Sciatic nerve (tissue), 2 donors: ENCODE data around the gene IMMP2L. TPM values are rescaled to one million over a fixed set of nuclear protein-coding genes. Genes with fewer than 3 reads are reported as not detected.
"Not testable (repeated sequence)": the region's sequence is repeated elsewhere in the genome, so short reads cannot be mapped to it uniquely, and the experiment has no call there.

Source experiments
- ATAC-seq: fragments of 200-7000 bp; cut with Tn5 transposase; one replicate; pipeline ENCODE4 v1.9.1; 2020; ENCODE audit warnings: mild to moderate bottlenecking, moderate library complexity
- DNase-seq: peaks from one replicate; pipeline ENCODE4 v3.0.0-alpha.2; 2020; ENCODE audit warnings: low spot score
- intact Hi-C: fragments of 100-400 bp; cut with DNase I; formaldehyde crosslinking; loops from one replicate; pipeline ENCODE4 v1.14.2; 2022
- total RNA-seq: library from RNA; stranded (reverse); fragmentation: NEBNext Ultra II Directional; extraction: Animal tissue kit (Norgen Biotek cat#: 25700); gene quantifications from one replicate; pipeline ENCODE4 v1.2.1, GENCODE V29; 2021
- donor health status: DM: no; HTN: no; CAD: no.
- donor health status: DM: no; HTN: no; CAD: no.

Gene IMMP2L
- total RNA-seq, 1 donor from 2014 or later: 33.6 TPM

GRCh38 chr7:111081546-111082267 lies 480.6 kb downstream of the IMMP2L start:
- intact Hi-C loops: no loop called here
- no peak for DNase-seq
- no peak for ATAC-seq

GRCh38 chr7:111080495-111081105 lies 481.7 kb downstream of the IMMP2L start:
- ATAC-seq (no peak), DNase-seq (no peak)
- intact Hi-C loops: no loop called here

- no peak for ATAC-seq
- DNase-seq: no peak
- intact Hi-C loops: no loop called here
Observed at GRCh38 chr7:111077001-111077400, 485.3 kb downstream of the IMMP2L start.

- DNase-seq (no peak), ATAC-seq (no peak)
- intact Hi-C loops: no loop called here
Observed at GRCh38 chr7:111076205-111076604, 486.1 kb downstream of the IMMP2L start.

GRCh38 chr7:111075498-111075897 lies 486.8 kb downstream of the IMMP2L start:
- ATAC-seq (no peak), DNase-seq (no peak)
- intact Hi-C loops: no loop called here

GRCh38 chr7:111074748-111075146 lies 487.5 kb downstream of the IMMP2L start:
- DNase-seq (no peak), ATAC-seq (no peak)
- intact Hi-C loops: no loop called here

GRCh38 chr7:111074071-111074747 lies 488.1 kb downstream of the IMMP2L start:
- DNase-seq (no peak), ATAC-seq (no peak)
- intact Hi-C loops: no loop called here

- intact Hi-C loops, ATAC-seq, DNase-seq: not testable (repeated sequence)
Observed at GRCh38 chr7:111072658-111073057, 489.6 kb downstream of the IMMP2L start.

GRCh38 chr7:111071556-111071955 lies 490.7 kb downstream of the IMMP2L start:
- DNase-seq (no peak), ATAC-seq (no peak)
- intact Hi-C loops: no loop called here

GRCh38 chr7:111068618-111069017 lies 493.7 kb downstream of the IMMP2L start:
- intact Hi-C loops: no loop called here
- no peak for ATAC-seq

GRCh38 chr7:111067682-111068081 lies 494.6 kb downstream of the IMMP2L start:
- intact Hi-C loops: no loop called here
- no peak for ATAC-seq
- DNase-seq: no peak

More at GRCh38 chr7:111068618-111069017, 493.7 kb downstream of the IMMP2L start:
- no peak for DNase-seq

GRCh38 chr7:111067251-111067650 lies 495.0 kb downstream of the IMMP2L start:
- intact Hi-C loops: no loop called here
- ATAC-seq (no peak), DNase-seq (no peak)

- DNase-seq (no peak), ATAC-seq (no peak)
- intact Hi-C loops: no loop called here
Observed at GRCh38 chr7:111063166-111063565, 499.1 kb downstream of the IMMP2L start.

GRCh38 chr7:111059833-111060232 lies 502.5 kb downstream of the IMMP2L start:
- intact Hi-C loops: no loop called here
- ATAC-seq: no peak
- no peak for DNase-seq

GRCh38 chr7:111057066-111057465 lies 505.2 kb downstream of the IMMP2L start:
- ATAC-seq: no peak

GRCh38 chr7:111056371-111056770 lies 505.9 kb downstream of the IMMP2L start:
- no peak for ATAC-seq
- no peak for DNase-seq
- intact Hi-C loops: no loop called here

More at GRCh38 chr7:111057066-111057465, 505.2 kb downstream of the IMMP2L start:
- no peak for DNase-seq
- intact Hi-C loops: no loop called here

GRCh38 chr7:111053035-111053434 lies 509.3 kb downstream of the IMMP2L start:
- DNase-seq (no peak), ATAC-seq (no peak)
- intact Hi-C loops: no loop called here

- DNase-seq (no peak), ATAC-seq (no peak)
- intact Hi-C loops: no loop called here
Observed at GRCh38 chr7:111051832-111052231, 510.5 kb downstream of the IMMP2L start.

GRCh38 chr7:111050875-111051416 lies 511.3 kb downstream of the IMMP2L start:
- ATAC-seq (no peak), DNase-seq (no peak)
- intact Hi-C loops: no loop called here
